Pancreas (tissue), 10 donors: ENCODE results near the gene TGFB2. TPM values are rescaled to one million over a fixed set of nuclear protein-coding genes. Genes with fewer than 3 reads are reported as not detected.

Experiments
- ATAC-seq, 4 donors: fragments of 200-7000 bp; cut with Tn5 transposase; one replicate each; pipeline versions ENCODE4 v1.8.0 to v1.9.1; 2020; ENCODE audit warnings: mild to moderate bottlenecking in 4 of 4, moderate library complexity in 4 of 4
- DNase-seq, 6 donors: peaks; one replicate each; pipeline ENCODE4 v3.0.0-alpha.2; 2020
- FAIRE-seq: peaks from 2 replicates; lab custom pipeline; 2012; peaks lifted over from hg19 to GRCh38; lab: Jason Lieb, UNC
- H3K27ac ChIP-seq, 4 donors: fragments of 200-600 bp; sonication (generic); 1 replicate in 3 of 4; 2 replicates in 1 of 4; pipeline versions ENCODE4 v1.5.0 to v1.8.0; 2020
- H3K27me3 ChIP-seq, 4 donors: fragments of 200-600 bp; one replicate each; pipeline ENCODE4 v1.8.0; 2021
- H3K36me3 ChIP-seq, 3 donors: fragments of 200-600 bp; sonication (generic) in 1 of 3; one replicate each; pipeline versions ENCODE4 v1.5.0 to v1.8.0; 2020 to 2021
- H3K4me1 ChIP-seq, 3 donors: fragments of 200-600 bp; one replicate each; pipeline ENCODE4 v1.8.0; 2021
- H3K4me3 ChIP-seq, 4 donors: fragments of 200-600 bp; sonication (generic) in 2 of 4; one replicate each; pipeline versions ENCODE4 v1.5.0 to v1.8.0; 2020 to 2021
- H3K9me3 ChIP-seq, 4 donors: fragments of 200-600 bp; one replicate each; pipeline ENCODE4 v1.8.0; 2021
- WGBS, 2 donors: extraction: QIAGEN DNeasy Blood & Tissue Kit; methylation state at CpG; one replicate each; pipeline ENCODE4 v1.1.7; 2013; 5-methylcytosine and 5-hydroxymethylcytosine counted together
- intact Hi-C, 3 donors: fragments of 100-400 bp; cut with DNase I; formaldehyde crosslinking; loops; one replicate each; pipeline versions ENCODE4 v1.11.1 to v1.14.2; 2022
- polyA plus RNA-seq, 2 donors: library from polyadenylated mRNA; stranded (reverse); fragments of 200-250 nt; gene quantifications; one replicate each; pipeline ENCODE4 v1.2.3, GENCODE V29; 2013
- total RNA-seq, 6 donors: library from RNA; stranded (reverse); fragmentation: NEBNext Ultra II Directional in 4 of 6; extraction: Animal tissue kit (Norgen Biotek cat#: 25700) in 4 of 6; gene quantifications; one replicate each; pipeline versions ENCODE4 v1.2.1 to v1.2.4, GENCODE V29; 2021 to 2023
- TF ChIP-seq, protein P1 (sequence below), 4 donors: fragments of 200-600 bp; sonication (generic) in 3 of 4; IDR thresholded peaks; one replicate each; pipeline versions ENCODE4 v1.5.0 to v1.8.0; 2021; ENCODE audit warnings: antibody characterized with exemption in 4 of 4
- donor health status: healthy with polysubstance abuse.
- donor health status: DM: no; HTN: no; CAD: no; lungs with moderate emphysema.
- donor health status: DM: no; HTN: no; CAD: no.
- donor health status: control.
- donor health status: control.
- donor health status: Bipolar disorder and iron deficiency.
- donor health status: DM: yes; HTN: yes; CAD: no.
- donor health status: DM: no; HTN: no; CAD: no.
- donor health status: DM: no; HTN: no; CAD: no.
- donor health status: DM: yes; HTN: yes; CAD: no.

Gene TGFB2
- total and polyA plus RNA-seq, 8 donors, result 1.6 to 20.3 (median 2.9) TPM

DNA sequence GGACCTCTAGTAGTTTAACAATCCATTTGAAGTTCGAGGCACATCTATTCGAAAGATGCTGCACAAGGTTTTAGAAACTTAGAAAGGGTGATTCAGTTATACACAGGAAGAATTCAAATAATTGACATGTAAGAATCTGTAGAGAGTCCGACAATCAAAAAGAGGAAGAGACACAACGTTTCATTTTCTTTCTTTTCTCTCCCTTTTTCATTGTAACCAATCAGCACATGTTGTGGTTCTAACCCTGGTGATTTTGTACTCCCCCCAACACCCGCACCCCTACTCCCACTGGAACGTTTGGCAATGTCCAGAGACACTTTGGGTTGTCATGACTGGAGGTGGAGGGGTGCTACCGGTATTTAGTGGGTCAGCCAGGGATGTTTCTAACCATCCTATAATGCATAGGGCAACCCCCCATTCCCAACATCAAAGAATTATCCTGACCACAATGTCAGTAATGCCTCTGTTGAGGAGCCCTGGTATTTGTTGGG is 4.9 kb downstream of the TGFB2 start:
- no peaks in the 10 kb centered on the region for H3K27me3 ChIP-seq
- TF ChIP-seq, protein P1, sequence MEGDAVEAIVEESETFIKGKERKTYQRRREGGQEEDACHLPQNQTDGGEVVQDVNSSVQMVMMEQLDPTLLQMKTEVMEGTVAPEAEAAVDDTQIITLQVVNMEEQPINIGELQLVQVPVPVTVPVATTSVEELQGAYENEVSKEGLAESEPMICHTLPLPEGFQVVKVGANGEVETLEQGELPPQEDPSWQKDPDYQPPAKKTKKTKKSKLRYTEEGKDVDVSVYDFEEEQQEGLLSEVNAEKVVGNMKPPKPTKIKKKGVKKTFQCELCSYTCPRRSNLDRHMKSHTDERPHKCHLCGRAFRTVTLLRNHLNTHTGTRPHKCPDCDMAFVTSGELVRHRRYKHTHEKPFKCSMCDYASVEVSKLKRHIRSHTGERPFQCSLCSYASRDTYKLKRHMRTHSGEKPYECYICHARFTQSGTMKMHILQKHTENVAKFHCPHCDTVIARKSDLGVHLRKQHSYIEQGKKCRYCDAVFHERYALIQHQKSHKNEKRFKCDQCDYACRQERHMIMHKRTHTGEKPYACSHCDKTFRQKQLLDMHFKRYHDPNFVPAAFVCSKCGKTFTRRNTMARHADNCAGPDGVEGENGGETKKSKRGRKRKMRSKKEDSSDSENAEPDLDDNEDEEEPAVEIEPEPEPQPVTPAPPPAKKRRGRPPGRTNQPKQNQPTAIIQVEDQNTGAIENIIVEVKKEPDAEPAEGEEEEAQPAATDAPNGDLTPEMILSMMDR (IDR thresholded peaks at IDR 0.05), result no peak
- no peaks in the 10 kb centered on the region for H3K9me3 ChIP-seq
- 42 to 44% methylated on average over 7 of the region's 7 CpGs for WGBS, 2 donors
- H3K4me3 ChIP-seq, result no peak overlapping the region
- ATAC-seq (no peak), DNase-seq (no peak), FAIRE-seq (no peak)
- H3K27ac ChIP-seq, result no peak overlapping the region
- no peaks in the 10 kb centered on the region for H3K4me1 ChIP-seq
- intact Hi-C loops, result no loop called here
- H3K36me3 ChIP-seq, result no peaks in the 10 kb centered on the region

DNA sequence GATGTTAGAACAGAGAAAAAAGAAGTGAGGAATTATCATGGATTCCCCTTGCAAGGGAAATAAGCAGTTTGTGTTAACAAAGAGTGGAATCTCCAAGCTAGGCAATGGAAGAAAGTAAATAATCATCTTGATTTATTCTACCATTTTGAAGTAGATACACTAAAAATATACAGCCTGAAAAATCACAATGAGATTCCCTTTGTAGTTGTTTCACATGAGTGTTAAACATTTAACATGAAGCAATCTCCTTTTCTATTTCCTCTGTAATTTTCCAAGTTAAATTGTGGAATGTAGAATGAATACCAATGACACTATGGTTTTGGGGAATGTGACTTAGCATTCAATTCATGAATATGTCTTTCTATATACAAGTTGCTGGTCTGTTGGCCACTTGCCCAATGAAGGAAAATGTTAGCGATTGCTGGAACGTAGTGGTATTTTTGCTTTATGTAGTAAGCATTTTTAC is 5.7 kb downstream of the TGFB2 start:
- FAIRE-seq, result no peak
- H3K27ac ChIP-seq, result peak overlapping the region in 1 of 4 donors; percentile 39

DNA sequence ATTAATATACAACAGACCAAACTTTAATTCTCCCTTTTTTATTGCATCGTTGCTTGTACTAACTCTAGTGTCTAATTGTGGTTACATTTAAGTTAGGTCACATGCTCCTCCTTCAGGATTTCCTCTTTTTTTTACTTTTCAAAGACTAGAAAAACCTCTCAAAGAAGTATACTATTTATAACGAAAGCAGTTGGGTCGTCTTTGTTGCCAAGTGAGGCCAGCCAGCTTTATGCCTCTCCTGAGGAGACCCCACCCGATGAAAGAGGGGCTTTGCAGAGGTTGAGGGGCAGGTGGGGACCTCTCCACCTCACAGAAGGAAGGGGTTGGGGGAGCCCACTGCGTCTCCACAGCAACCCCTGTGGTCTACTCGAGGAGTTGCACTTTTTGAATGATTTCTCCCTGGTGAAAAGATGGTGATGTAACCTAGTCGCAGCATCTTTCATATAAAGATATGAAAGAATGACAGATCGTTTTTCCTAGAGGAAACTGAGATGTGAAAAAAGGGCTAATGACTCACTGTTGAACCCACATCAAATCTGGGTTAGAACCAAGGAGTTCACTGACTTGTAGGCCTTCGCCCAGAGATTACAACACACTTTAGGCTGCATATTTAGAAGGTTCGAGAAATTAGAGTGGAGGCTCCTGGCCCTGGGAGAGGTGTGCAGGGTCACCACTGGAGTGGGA is 6.4 kb downstream of the TGFB2 start:
- no peaks in the 10 kb centered on the region for H3K4me1 ChIP-seq
- no peaks in the 10 kb centered on the region for H3K9me3 ChIP-seq
- TF ChIP-seq, protein P1 (IDR thresholded peaks at IDR 0.05), result no peak
- no peaks in the 10 kb centered on the region for H3K36me3 ChIP-seq
- WGBS, 2 donors, result 51 to 53% methylated on average over 10 of the region's 10 CpGs
- no peak overlapping the region for H3K4me3 ChIP-seq
- FAIRE-seq, result no peak
- ATAC-seq, result peak in 1 of 4 donors; percentile 34
- intact Hi-C loops, result no loop called here
- no peak for DNase-seq
- H3K27ac ChIP-seq, result peak overlapping the region in 2 of 4 donors; percentile 19 to 39
- no peaks in the 10 kb centered on the region for H3K27me3 ChIP-seq

More for the DNA sequence above, 5.7 kb downstream of the TGFB2 start:
- H3K4me3 ChIP-seq, result no peak overlapping the region
- no peak for DNase-seq
- TF ChIP-seq, protein P1 (IDR thresholded peaks at IDR 0.05), result no peak
- WGBS, 2 donors, result 44 to 49% methylated on average over 2 of the region's 2 CpGs
- intact Hi-C loops, result no loop called here
- no peaks in the 10 kb centered on the region for H3K27me3 ChIP-seq
- no peaks in the 10 kb centered on the region for H3K4me1 ChIP-seq
- no peaks in the 10 kb centered on the region for H3K36me3 ChIP-seq
- no peaks in the 10 kb centered on the region for H3K9me3 ChIP-seq
- ATAC-seq, result no peak

DNA sequence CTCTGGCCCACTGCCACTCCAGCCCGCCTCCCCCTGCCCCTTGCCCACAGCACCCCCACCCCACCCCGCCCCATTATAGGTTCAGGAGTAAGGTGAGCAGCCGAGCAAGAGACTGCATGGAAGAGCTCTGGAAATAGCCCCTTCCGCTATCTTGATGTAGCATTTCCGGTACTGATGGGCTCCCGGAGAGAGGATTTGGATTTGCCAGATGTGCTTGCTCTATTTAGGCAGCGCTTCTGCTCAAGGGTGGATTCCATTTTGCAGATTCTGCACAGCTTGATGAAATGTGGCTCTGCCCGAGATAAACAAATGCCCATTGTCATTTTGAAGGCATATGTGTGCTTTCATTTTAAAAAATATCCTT is 6.9 kb downstream of the TGFB2 start:
- no peaks in the 10 kb centered on the region for H3K27me3 ChIP-seq
- H3K4me3 ChIP-seq, result no peak overlapping the region
- WGBS, 2 donors, result 88 to 91% methylated on average over 8 of the region's 8 CpGs
- TF ChIP-seq, protein P1 (IDR thresholded peaks at IDR 0.05), result no peak
- no peaks in the 10 kb centered on the region for H3K36me3 ChIP-seq
- FAIRE-seq, result no peak
- intact Hi-C loops, result no loop called here
- no peak overlapping the region for H3K27ac ChIP-seq
- no peak for ATAC-seq
- no peaks in the 10 kb centered on the region for H3K9me3 ChIP-seq
- no peaks in the 10 kb centered on the region for H3K4me1 ChIP-seq
- no peak for DNase-seq

DNA sequence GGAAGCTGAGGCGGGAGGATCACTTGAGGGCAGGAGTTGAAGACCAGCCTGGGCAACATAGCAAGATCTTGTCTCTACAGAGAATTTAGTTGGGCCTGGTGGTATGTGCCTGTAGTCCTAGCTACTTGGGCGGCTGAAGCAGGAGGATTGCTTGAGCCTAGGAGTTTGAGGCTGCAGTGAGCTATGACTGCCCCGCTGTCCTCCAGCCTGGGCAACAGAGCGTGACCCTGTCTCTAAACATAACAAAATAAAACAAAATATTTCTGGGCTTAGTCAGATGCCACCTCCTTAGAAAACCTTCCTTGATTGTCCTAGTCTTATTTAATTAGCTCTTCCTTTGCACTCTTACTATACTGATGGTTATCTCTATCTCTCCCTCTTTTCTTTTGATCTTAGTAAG is 8.5 kb downstream of the TGFB2 start:
- DNase-seq (no peak), FAIRE-seq (no peak), ATAC-seq (no peak)
- Histone ChIP-seq H3K27ac (no peak overlapping the region), H3K4me1 (no peaks in the 10 kb centered on the region), H3K36me3 (no peaks in the 10 kb centered on the region), H3K9me3 (no peaks in the 10 kb centered on the region), H3K27me3 (no peaks in the 10 kb centered on the region), H3K4me3 (no peak overlapping the region)
- TF ChIP-seq, protein P1 (IDR thresholded peaks at IDR 0.05), result no peak
- intact Hi-C loops, result no loop called here
- WGBS, 2 donors, result 92 to 95% methylated on average over 4 of the region's 4 CpGs
